Activated CD4-positive, alpha-beta T cell treated with anti-CD3 and anti-CD28 coated beads, Interleukin-2, amount 50 U/mL, for 16 hours (primary cell): ENCODE results near the gene UBTD2.
A peak's percentile ranks its signal among the peaks of the same experiment; 100 is the strongest.
"Not testable (repeated sequence)": the region's sequence is repeated elsewhere in the genome, so short reads cannot be mapped to it uniquely, and the experiment has no call there.

ENCODE experiments used
- DNase-seq: peaks from one replicate; pipeline ENCODE4 v3.0.0-alpha.2; 2020

UBTD2 gene

DNA sequence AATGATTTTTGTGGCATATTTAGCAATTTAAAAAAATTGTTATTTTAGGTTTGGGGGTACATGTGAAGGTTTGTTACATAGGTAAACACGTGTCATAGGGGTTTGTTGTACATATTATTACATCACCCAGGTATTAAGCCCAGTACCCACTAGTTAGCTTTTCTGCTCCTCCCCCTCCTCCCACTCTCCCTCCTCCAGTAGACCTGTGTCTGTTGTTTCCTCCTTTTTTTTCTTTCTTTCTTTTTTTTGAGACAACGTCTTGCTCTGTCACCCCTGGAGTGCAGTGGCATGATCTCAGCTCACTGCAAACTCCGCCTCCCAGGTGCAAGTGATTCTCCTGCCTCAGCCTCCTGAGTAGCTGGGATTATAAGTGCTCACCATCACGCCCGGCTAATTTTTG, 8.3 kb upstream of the UBTD2 start:
- not testable (repeated sequence) for DNase-seq

DNA sequence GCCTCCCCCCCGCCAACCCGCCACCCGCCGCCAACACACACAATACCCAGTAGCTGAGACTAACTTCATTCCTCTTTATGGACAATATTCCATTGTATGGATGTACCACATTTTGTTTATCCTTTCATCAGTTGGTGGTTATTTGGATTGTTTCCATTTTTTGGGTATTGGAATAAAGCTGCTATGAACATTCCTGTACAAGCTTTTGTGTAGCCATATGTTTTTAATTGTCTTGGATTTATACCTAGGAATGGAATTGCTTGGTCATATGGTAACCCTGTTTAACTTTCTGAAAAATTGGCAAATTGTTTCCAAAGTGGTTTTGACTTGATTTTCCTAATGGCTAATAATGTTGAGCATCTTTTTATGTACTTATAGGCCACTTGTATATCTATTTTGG, 4.9 kb upstream of the UBTD2 start:
- DNase-seq: no peak

DNA sequence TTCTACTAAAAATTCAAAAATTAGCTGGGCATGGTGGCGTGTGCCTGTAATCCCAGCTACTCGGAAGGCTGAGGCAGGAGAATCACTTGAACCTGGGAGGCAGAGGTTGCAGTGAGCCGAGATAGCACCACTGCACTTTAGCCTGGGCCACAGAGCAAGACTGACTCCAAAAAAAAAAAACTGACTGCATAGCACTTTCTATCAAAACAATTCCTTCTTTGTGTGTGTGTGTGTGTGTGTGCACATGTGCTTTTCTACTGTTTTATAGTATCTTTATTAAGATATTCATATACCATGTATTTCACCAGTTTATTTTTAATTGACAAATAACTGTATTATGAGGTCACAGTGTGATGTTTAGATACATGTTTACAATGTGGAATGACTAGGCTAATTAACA, 3.6 kb upstream of the UBTD2 start:
- not testable (repeated sequence) for DNase-seq

DNA sequence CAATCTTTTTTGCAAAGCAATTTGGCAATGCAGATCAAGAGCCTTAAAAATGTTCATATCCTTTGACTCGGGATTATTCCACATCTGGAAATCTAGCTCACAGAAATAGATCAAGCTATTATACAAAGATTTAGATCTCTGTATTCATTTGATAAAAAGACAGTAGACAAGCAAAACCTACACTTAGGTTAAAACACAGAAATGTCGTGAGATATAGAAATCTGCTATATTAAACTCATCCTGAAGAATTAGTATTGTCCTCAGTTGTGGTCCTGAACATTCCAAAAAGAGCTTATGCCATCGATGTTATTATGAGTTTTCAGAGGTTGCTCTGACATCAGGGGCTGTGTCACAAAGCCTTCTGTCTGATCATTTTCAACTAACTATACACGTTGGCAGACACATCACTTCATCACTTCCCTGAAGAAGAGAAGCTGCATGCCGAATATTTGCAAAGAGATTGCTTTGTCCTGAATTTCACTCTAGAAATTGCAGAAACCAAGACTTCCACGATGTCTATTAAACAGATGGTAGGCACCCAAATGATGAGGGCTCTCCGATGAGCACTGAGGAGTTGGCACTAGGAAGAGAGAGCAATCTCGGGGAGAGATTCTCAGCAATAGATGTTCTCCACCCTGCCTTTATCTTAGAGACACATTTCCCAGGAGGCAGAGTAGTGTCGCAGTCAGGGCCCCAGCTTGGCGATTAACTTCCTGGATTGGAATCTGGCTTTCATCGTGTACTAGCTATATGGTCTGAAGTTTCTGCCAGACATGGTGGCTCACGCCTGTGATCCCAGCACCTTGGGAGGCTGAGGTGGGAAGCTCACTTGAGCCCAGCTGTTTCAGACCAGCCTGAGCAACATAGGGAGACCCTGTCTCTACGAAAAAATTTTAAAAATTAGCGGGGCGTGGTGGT, 1.9 kb upstream of the UBTD2 start:
- no peak for DNase-seq

DNA sequence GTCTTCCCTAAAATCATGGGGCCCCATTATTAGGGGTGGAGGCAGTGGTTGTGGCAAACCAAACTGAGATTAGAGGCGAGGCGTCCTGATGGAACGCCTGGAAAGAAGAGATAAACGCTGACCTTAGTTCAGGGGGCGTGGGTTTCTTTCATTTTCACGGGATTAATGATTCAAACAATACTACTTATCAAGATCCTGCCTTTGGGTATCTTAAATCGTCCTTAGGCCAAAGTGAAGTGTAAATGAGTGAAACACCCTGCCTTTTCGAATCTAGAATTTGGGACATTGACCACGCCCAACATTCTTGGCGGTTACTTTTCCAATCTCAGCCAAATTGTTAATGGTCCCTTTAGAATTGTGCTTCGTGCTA, 1.0 kb upstream of the UBTD2 start:
- DNase-seq: no peak

DNA sequence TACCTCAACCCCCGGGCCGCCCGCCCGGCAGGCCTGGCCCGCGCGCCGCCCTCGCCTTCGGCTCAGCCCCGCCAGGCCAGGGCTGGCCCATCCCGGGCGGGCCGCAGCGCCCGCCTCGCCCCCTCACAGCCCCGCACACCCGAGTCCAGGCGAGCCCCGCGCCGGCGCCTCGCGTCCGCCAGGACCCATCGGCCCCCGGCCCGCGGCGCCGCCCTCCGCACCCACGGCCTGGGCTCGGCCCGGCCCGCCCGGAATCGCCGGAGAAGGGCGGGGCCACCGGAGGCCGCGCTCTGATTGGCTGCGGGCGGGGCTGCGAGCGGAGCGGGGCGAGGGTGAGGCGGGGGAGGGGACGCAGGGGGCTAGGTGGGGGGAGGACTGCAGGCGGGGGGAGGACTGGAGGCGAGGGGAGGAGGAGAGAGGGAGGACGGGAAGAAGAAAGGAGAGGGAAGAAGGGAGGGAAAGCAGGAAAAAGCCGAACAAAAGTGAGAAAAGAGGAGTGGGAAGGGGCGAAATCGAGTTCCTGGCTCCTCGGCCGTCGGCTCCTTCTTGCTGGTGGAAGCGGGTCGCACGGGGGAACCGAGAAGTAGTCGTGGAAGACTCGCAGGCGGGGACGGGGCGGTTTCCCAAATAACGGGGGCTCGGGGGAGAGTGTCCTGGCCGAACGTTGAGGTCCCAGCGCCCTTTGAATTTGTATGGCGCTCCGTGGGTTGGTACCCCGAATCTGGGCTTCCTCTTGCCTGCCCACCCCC, 472 bp upstream of the UBTD2 start:
- DNase-seq: peak; percentile 79

DNA sequence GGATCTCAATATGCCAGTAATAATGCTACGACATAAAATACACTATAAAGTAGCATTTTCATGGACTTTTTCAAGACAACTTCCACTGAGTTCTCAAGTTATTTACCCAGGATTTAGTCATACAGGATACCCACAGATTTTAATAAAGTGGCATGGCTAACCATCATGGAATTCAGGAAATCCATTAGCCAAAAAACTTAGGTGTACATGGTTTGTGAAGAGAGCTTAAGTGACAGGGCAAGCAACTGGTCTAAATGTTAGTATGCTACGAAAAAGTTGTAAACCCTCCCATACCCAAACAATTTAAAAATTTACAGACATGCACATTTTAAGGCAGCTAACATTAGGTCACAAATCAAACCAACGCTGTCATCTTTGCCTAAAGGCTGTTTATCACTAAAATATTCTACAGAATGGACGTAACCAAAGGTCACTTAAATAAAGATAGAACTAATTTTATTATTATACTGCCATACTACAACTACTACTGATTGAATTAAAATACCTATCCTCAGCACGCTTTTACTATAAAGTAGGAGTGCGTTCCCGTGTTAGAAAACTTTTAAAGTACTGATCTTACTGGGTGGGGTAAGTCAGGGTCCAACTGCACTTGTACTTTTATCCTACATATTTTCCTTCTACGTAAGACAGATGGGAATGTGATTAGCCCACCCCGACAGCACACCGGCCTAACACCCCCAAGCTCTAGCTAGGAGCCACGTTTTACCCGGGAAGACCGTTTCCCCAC, 1.1 kb downstream of the UBTD2 start:
- DNase-seq: no peak

DNA sequence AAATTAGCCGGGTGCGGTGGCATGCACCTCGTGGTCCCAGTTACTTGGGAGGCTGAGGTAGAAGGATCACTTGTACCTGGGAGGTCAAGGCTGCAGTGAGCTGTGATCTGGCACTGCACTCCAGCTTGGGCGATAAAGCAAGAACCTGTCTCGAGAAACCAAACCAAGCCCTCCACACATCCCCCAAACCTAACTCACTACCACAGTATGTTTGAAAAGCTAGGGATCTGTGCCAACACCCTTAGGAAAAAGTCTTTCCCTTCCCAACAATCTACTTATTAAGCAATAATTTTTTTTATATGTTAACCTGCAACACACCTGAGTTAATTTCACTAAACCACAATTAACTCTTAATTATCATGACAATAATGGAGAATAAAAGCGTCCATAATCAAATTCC, 2.2 kb downstream of the UBTD2 start:
- DNase-seq: no peak

DNA sequence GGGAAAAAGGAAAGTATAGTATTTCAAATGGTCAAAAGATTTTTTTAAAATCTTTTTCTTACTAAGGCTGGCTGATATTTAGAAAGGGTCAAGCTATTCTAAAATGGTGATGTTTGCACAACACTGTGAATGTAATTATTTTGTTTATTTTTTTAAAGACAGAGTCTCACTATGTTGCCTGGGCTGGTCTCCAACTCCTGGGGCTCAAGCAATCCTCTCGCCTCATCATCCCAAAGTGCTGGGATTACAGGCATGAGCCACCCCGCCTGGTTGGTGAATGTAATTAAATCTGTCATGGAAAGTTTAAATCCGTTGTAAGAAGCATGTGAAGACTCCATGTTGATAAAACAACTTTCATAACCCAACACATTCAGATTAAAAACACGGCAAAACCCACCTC, 2.6 kb downstream of the UBTD2 start:
- DNase-seq: no peak

DNA sequence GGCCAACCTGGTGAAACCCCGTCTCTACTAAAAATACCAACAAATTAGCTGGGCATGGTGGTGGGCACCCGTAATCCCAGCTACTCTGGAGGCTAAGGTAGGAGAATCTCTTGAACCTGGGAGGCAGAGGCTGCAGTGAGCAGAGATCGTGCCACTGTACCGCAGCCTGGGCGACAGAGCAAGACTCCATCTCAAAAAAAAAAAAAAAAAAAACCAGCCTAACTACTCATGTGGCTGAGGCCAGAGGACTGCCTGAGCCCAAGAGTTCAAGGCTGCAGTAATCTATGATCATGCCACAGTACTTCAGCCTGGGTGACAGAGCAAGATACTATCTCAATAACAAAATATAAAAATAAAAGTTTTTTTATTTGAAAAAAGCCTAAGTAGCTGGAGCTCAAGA, 3.2 kb downstream of the UBTD2 start:
- no peak for DNase-seq

DNA sequence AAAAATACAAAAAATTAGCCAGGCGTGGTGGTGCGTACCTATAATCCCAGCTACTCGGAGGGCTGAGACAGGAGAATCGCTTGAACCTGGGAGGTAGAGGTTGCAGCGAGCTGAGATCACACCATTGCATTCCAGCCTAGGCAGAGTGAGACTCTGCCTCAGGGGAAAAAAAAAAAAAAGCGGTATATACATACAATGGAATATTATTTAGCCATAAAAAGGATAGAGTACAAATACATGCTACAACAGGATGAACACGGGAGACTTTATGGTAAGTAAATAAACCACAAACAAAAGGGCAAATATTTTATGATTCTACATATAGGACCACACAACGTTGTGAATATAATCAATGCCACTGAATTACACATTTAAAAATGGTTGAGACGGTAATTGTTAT, 5.2 kb downstream of the UBTD2 start:
- DNase-seq: no peak

DNA sequence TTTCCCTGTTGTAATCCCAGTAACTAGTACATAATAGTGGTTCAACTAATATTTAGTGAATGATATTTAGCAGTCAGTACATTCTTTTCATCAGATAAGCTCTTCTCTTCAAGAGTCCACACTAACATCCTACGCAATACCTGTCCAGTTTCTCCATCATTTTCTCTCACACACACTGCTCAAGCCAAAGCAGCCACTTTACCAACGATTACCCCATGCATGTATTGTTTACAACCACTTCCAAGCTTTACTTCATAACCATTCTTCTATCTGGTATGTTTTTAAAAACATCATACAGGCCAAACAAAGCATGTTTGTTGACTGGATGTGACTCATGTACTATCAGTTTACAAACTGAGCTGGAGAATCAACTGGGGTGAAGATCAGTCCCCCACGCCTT, 7.3 kb downstream of the UBTD2 start:
- DNase-seq: no peak

DNA sequence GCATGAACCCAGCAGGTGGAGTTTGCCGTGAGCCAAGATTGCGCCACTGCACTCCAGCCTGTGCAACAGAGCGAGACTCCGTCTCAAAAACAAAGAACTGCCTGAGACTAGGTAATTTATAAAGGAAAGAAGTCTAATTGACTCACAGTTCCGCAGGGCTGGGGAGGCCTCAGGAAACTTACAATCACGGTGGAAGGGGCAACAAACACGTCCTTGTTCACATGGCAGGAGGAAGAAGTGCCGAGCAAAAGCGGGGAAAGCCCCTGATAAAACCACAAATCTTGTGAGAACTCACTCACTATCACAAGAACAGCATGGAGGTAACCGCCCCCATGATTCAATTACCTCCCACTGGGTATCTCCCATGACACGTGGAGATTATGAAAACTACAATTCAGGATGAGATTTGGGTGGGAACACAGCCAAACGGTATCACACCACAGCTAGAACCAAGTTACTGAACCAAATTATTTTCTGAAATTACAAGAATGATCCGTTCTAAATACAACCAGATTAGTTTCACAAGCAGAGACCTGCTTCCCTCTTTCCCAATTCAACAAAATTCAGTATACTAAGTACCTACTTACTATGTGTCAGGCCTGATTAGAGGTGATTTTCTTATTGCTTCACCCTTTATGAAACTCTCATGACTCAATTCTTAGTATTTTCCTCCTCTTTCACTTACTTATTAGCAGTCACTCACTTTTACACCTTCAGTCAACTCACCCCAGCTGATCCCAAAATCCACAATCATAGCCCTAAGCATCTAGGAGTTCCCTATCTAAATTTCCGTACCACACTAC, 8.4 kb downstream of the UBTD2 start:
- DNase-seq: peak; percentile 83

DNA sequence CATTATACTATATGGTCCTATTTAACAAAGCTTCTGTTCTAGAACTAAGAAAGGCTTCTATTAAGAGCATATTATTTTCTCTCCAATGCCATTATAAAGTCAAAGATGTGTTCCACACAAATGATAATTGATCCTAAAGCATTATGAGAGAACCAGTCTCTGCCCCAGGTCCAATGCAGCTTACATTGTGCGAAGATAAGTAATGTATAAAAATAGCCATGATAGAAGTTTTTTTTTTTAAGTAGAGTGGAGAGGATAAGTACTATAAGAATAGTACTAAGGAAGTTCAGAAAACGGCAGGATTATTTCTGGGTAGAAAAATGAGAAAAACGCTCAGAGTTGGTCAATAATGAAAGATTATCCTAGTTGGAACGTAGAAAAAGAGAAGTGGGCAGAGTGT, 15.6 kb downstream of the UBTD2 start:
- DNase-seq: no peak

DNA sequence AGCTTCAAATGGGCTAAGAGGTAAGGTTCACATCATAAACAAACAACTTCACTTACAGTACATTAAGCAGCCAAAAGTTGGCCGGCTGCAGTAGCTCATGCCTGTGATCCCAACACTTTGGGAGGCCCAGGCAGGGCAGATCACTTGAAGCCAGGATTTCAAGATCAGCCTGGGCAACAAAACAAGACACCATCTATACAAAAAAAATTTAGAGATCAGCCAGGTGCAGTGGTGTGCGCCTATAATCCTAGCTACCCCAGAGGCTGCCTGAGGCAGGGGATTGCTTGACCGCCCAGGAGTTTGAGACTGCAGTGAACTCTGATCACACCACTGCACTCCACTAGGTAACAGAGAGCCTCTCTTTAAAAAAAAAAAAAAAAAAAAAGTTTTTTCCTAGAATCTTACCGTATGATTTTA, 16.9 kb downstream of the UBTD2 start:
- no peak for DNase-seq

DNA sequence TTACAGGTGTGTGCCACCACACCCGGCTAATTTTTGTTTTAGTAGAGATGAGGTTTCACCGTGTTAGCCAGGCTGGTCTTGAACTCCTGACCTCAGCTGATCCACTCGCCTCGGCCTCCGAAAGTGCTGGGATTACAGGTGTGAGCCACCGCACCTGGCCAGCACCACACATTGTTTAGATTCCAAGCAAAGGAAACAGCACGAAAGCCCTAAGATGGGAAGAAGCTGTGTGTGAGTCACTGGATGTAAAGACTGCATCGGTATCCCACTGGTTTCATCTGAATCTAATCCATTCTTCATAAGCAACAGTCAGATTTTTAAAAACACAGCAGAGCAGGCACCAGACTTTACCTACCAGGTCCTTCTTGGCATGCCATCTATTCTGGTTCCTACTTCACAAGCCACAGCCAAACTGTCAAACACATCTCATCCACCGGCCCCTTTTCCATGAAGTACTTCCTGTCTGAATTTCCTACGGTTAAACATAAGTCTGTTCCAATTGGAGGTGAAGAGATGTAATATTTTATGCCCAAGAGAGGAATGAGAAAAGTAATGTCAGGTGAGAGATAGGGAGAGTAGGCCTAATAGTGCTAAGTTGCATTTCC, 17.4 kb downstream of the UBTD2 start:
- DNase-seq: no peak

DNA sequence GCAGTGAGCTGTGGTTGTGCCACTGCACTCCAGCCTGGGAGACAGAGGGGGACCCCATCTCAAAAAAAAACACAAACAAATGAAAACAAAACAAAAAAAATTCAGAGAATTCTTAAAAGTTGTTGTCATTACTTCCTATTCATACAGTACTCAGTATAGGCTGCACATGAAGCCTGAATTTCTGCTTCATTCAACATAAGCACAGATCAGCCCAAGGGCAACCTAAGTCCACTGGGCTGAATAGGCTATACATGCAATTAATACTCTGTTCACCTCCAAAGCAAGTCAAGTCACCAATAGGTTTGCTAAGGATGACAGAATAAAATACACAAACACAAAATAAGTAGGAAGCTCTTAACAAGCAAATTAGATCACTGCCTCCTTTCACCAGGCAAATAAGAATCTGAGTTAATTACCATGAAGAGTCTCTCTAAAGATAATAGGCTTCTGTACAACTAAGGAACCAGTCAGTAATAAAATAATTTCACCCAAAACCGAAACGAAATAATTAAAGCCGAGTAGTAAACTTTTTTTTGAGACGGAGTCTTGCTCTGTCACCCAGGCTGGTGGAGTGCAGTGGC, 18.7 kb downstream of the UBTD2 start:
- DNase-seq: no peak

DNA sequence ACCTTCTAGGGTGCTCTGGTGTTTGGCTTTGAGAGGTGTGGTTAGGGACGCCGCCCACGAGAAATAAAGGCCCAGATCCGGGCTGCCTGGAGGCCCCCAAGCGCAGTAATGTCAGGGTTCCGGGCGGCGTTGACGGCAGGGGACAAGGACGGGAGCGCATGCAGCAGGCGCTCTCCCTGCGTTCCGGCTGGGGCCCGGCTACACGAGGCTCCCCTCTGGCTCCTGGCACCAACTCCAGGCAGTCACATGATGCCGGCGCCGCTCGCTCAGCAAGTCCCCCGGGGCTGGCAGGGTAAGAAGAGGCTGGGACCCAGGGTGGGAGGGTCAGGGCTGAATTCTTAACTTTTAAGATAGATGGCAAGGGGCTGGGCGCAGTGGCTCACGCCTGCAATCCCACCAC, 28.1 kb downstream of the UBTD2 start:
- DNase-seq: no peak

DNA sequence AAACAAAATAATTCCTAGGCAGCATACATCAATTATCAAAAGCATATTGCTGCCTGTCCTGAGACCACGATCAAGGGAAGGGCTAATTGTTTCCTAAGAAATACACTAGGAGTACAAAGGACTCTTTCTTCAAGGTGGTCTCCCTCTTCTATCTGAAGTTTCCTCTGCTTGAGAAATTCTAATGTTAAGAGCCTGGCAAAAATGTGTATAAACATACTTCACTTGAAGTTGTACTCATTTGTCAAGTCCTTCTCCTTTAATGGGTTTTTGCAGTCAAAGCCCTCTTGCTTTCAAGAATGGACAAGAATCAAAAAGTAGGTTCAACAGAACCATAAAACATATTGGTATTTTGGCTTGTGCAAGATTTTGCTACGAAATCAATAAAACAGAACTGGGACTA, 31.1 kb downstream of the UBTD2 start:
- no peak for DNase-seq

DNA sequence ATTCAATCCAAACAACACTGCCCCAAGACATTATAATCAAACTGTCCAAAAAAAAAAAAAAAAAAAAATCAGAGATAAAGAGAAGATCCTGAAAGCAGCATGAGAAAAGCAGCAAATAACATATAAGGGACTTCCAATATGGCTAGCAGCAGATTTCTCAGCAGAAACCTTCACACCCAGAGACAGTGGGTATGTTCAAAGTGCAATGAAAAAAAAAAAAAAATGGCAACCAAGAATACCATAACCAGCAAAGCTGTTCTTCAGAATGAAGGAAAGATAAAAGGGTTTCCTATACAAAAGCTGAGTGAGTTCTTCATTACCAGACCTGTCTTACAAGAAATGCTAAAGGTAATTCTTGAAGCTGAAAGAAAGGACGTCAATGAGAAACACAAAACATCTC, 32.1 kb downstream of the UBTD2 start:
- DNase-seq: no peak

DNA sequence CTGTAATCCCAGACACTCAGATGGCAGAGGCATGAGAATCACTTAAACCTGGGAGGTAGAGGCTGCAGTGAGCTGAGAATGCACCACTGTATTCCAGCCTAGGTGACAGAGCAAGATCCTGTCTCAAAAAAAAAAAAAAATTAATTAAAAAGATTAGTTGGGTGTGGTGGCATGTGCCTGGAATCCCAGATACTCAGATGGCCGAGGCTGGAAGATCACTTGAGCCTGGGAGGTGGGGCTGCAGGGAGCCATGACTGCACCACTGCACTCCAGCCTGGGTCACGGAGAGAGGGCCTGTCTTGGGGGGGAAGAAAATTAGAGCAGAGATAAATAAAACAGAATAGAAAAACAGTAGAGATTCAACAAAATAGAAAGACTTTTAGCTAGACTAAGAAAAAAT, 34.9 kb downstream of the UBTD2 start:
- no peak for DNase-seq

DNA sequence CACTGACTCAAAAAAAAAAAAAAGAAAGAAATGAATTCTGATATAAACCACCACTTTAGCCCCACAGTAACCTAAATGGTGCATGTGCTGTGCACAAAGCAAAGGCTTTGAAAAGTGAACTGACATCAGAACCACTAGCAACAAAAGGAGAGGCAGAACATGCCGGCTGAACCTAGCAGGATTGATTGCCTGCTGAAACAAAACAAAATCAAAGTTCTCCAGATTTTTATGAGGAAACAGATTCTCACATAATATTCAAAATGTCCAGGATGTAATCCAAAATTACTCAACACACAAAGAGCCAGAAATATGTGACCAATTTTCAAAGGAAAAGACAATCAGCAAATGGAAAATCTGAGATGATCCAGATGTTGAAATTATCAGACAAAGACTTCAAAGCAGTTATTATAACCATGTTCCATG, 37.9 kb downstream of the UBTD2 start:
- no peak for DNase-seq
